Uterus (tissue), 4 donors: ENCODE measurements around the gene TEX19. TPM values are rescaled to one million over a fixed set of nuclear protein-coding genes. Genes with fewer than 3 reads are reported as not detected.

Source experiments
- DNase-seq, 2 donors: peaks; one replicate each; pipeline ENCODE4 v3.0.0-alpha.2; 2019 to 2020
- H3K27ac ChIP-seq, 2 donors: fragments of 200-600 bp; sonication (generic); 1 replicate in 1 of 2; 2 replicates in 1 of 2; pipeline ENCODE4 v1.5.1; 2016 to 2018
- H3K27me3 ChIP-seq, 2 donors: fragments of 200-600 bp; sonication (generic); one replicate each; pipeline ENCODE4 v1.5.1; 2018 to 2019; ENCODE audit warnings: control low read depth in 1 of 2
- H3K36me3 ChIP-seq, 2 donors: fragments of 200-600 bp; sonication (generic); one replicate each; pipeline ENCODE4 v1.5.1; 2019; ENCODE audit warnings: control low read depth in 1 of 2
- H3K4me1 ChIP-seq, 2 donors: fragments of 200-600 bp; sonication (generic); one replicate each; pipeline ENCODE4 v1.5.1; 2018 to 2019; ENCODE audit warnings: control low read depth in 1 of 2
- H3K4me3 ChIP-seq, 2 donors: fragments of 200-600 bp; sonication (generic); 1 replicate in 1 of 2; 2 replicates in 1 of 2; pipeline ENCODE4 v1.5.1; 2018 to 2019; ENCODE audit warnings: mild to moderate bottlenecking in 1 of 2
- H3K9me3 ChIP-seq, 2 donors: fragments of 200-600 bp; sonication (generic); one replicate each; pipeline ENCODE4 v1.5.1; 2019; ENCODE audit warnings: control low read depth in 1 of 2
- CTCF ChIP-seq, 4 experiments: fragments of 200-600 bp in 2 of 4; fragments of 450-650 bp in 2 of 4; sonication (generic) in 2 of 4; IDR thresholded peaks; one replicate each; pipeline ENCODE4 v1.5.1; 2016 to 2019; ENCODE audit warnings: antibody characterized with exemption in 4 of 4, mild to moderate bottlenecking in 2 of 4, moderate library complexity in 1 of 4
- POLR2A ChIP-seq, 2 donors: fragments of 450-650 bp; IDR thresholded peaks; one replicate each; pipeline ENCODE4 v1.6.1; 2016; ENCODE audit warnings: antibody characterized with exemption in 2 of 2, mild to moderate bottlenecking in 1 of 2, moderate library complexity in 1 of 2
- intact Hi-C: fragments of 100-400 bp; cut with DNase I; formaldehyde crosslinking; loops from one replicate; pipeline ENCODE4 v1.15.1; 2023; ENCODE audit warnings: low total_unique reads
- total RNA-seq, 4 donors: library from RNA; depleted of rRNA in 3 of 4; stranded (reverse); fragments of >200 nt in 3 of 4; gene quantifications; one replicate each; pipeline versions ENCODE4 v1.1.0 to v1.2.4, GENCODE V29; 2014 to 2023
- donor health status: DM: yes; HTN: yes; CAD: no.

The TEX19 gene
- total RNA-seq, 4 donors from 2014 or later, result not detected

- no peaks in the 10 kb centered on the region for H3K36me3 ChIP-seq
- H3K4me3 ChIP-seq, result no peak overlapping the region
- intact Hi-C loops, result no loop called here
- H3K27ac ChIP-seq, result no peak overlapping the region
- H3K9me3 ChIP-seq, result no peaks in the 10 kb centered on the region
- no peak for DNase-seq
- H3K4me1 ChIP-seq, result no peaks in the 10 kb centered on the region
- H3K27me3 ChIP-seq, result peaks cover 6 to 26% of the 10 kb centered on the region in 2 donors
- no peak for TF ChIP-seq CTCF (IDR thresholded peaks at IDR 0.05)
- no peak for TF ChIP-seq POLR2A (IDR thresholded peaks at IDR 0.05)
Observed at GRCh38 chr17:82314012-82314726, 44.9 kb upstream of the TEX19 start.

- no peaks in the 10 kb centered on the region for H3K36me3 ChIP-seq
- no peak for TF ChIP-seq POLR2A (IDR thresholded peaks at IDR 0.05)
- TF ChIP-seq CTCF (IDR thresholded peaks at IDR 0.05), result no peak
- H3K27me3 ChIP-seq, result peaks cover 6 to 26% of the 10 kb centered on the region in 2 donors
- H3K4me3 ChIP-seq, result no peak overlapping the region
- no peaks in the 10 kb centered on the region for H3K9me3 ChIP-seq
- intact Hi-C loops, result no loop called here
- no peak overlapping the region for H3K27ac ChIP-seq
- H3K4me1 ChIP-seq, result no peaks in the 10 kb centered on the region
- DNase-seq, result no peak
Observed at GRCh38 chr17:82314727-82315605, 44.1 kb upstream of the TEX19 start.

- Histone ChIP-seq H3K9me3 (no peaks in the 10 kb centered on the region), H3K27ac (no peak overlapping the region), H3K4me1 (no peaks in the 10 kb centered on the region), H3K27me3 (peaks cover 6 to 26% of the 10 kb centered on the region in 2 donors), H3K4me3 (no peak overlapping the region), H3K36me3 (no peaks in the 10 kb centered on the region)
- TF ChIP-seq POLR2A (IDR thresholded peaks at IDR 0.05) (no peak), CTCF (IDR thresholded peaks at IDR 0.05) (no peak)
- intact Hi-C loops, result no loop called here
- no peak for DNase-seq
Observed at GRCh38 chr17:82315703-82316358, 43.2 kb upstream of the TEX19 start.

GRCh38 chr17:82316651-82317393, 42.2 kb upstream of the TEX19 start:
- intact Hi-C loops, result no loop called here
- Histone ChIP-seq H3K36me3 (no peaks in the 10 kb centered on the region), H3K4me1 (no peaks in the 10 kb centered on the region), H3K27me3 (peaks cover 6 to 26% of the 10 kb centered on the region in 2 donors), H3K9me3 (no peaks in the 10 kb centered on the region), H3K27ac (no peak overlapping the region), H3K4me3 (no peak overlapping the region)
- no peak for TF ChIP-seq POLR2A (IDR thresholded peaks at IDR 0.05)
- no peak for TF ChIP-seq CTCF (IDR thresholded peaks at IDR 0.05)
- no peak for DNase-seq
